Measurements from ENCODE around the gene ANO2. TPM values are rescaled to one million over a fixed set of nuclear protein-coding genes. Genes with fewer than 3 reads are reported as not detected.
"Not testable (repeated sequence)": the region's sequence is repeated elsewhere in the genome, so short reads cannot be mapped to it uniquely, and the experiment has no call there.

Gene ANO2
- polyA plus RNA-seq, 5 donors, result 3.3 to 5.7 (median 5.5) TPM

DNA sequence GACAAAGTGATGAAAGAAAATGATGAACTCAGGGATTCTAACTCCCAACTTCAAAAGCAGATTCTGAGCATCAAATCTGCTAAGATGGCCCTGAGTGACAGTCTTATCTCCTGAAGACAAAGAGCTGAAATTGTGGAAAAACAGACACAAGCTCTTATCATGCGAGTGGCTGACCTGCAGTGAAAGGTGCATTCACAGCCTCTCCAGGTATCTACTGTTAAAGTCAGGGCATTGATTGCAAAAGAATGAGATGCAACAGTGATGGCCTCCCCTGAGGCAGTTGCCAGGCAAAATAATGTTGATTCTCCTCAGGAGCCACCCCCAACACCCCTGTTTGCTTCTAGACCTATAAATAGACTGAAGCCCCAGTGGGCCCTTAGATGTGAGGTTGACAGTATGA lies 126.2 kb downstream of the ANO2 start:
- DNase-seq, result not testable (repeated sequence)

DNA sequence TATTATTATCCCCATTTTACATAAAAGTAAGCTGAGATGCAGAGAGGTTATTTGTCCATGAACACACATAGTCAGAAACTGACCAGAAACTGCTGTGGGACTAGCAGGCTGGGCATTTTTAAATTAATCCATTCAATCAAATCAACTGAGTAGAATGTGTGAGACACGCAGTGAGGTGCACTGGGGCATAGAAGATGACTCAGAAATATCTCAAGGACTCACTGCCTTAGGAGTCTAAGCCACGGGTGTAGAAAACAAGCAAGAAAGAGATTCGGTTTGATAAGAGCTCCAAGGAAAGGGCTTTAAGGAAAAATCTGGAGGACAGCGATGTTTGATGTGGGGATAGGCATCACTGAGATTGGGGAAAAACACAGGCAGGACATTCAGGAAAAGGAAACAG lies 127.8 kb downstream of the ANO2 start:
- no peak for DNase-seq

DNA sequence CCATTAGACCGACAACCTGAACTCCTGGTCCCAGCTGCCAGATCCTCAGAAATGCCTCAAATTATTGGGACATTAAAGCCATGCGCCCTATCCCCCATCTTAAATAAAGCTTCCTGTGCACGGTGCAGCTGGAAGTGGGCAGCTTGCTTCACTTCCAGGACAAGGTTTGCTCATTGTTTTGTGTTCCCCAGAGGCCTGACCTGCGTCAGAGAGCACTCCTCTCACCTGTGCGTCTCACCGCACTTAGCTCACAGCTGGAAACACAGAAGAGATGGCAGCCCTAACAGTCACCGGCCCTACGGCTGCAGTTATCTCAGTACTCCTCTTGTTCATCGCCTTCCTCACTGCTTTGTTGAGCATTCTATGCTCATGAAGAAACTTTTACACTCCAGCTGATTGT lies 135.5 kb downstream of the ANO2 start:
- no peak for DNase-seq

DNA sequence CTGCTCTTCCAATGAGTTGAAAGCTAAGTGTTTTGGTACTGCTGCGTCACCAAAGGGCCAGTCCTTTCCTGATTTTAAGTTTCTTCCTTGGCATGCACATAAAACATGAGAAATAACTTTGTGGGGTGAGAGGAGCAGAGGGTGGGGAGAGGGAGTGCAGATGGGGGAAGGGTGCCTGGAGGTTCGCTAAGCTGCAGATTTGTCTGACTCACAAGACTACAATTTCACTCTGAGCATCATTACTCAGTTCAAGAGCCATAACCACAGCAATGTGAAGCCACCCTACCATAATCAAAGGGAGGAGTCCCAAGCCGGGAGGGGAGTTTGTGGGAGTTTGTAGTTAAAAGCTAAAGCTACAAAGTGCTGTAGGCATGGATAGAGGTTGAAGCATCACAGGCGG lies 136.1 kb downstream of the ANO2 start:
- no peak for DNase-seq

DNA sequence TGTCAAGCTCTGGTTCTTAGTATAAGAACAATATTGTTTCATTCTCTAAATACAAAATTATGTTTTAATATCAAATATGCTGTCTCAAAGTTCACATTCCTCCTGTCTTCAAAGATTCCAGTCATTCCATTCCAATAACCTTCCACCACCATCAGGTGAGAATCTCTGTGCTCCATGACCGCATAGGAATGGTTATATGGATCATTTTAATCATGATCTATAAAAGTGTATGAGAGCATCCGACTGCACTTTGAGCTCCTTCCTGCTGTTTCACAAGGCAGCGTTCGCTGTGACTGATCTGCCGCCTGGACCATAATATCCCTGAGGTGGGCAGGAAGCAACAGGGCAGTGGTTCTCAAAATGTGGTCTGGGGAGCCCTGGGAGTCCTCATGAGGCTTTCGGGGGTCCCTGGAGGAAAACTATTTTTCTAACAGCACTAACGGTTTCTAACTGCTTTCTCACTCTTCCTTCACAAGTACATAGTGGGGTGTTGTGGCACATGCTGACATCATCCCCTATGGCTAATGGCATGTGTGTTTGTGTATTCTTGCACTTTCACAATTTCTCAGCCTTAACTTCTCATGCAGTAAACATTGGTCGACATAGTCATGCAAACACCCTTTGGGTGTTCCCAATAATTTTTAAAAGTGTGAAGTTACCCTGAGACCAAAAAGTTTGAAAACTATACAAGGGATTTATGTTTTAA lies 137.4 kb downstream of the ANO2 start:
- DNase-seq, result no peak

DNA sequence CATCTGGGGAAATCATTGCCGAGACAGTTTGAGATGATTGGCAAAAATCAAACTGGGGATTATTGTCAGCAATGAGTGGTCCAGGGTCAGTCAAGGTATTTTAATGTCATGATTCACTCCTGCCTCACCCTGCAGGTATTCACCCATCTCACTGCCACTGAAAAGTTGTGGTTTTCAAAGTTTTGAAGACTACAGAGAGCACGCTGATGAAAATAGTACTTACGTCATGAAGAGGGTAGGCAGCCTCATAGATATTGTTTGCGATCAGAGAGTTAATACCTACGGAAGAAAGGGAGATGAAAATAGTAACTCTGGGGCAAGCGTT lies 138.0 kb downstream of the ANO2 start:
- no peak for DNase-seq

DNA sequence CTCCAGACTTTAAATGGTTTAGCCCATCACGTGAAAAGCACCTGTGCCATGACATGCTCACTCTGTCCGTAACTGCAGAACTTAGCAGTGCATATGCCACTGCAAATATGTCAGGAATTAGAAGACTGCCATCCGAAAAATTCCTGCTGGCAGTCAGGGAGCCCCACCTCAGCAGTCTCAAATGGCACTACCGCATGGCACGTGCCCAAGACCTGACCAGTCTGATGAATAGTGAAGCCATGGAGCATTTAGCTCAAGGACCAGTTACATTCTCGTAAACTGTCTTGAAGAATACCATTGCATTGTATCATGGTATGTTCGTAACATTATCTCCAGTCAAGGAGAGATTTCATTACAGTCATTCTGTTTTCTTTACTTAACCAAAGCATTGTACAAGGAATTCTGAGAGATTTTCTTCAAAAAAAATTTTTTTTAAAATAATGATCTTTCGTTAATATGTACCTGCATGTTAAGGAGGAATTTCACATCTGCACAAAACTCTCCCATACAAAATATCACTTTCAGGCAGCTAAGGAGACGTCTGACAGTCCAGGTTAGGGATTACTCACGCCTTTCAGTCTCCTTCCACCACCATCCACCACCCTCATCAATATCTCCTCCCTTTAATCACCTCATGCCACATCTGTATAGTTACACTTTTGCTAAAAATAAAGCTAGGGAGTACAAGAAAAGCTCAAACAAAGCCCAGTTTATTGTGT lies 138.5 kb downstream of the ANO2 start:
- DNase-seq, result no peak

DNA sequence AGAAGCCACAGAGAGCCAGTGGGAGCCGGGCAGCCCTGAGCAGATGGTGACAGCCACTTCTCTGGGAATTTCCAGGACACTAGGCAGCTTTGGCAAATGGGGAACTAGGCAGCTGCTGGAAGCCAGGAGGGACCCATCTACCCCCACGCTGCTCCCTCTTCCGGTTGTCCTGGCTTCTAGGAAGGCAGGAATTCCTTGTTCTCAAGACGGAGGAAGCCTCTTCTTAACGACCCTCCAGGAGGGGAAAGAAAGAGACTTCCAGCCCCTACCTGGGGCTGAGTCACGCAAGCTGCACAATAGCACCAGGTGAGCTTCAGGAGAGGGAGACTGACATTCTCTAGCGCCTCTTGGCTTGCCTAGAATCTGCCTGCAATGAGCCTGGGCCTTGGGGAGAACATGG lies 141.5 kb downstream of the ANO2 start:
- no peak for DNase-seq

DNA sequence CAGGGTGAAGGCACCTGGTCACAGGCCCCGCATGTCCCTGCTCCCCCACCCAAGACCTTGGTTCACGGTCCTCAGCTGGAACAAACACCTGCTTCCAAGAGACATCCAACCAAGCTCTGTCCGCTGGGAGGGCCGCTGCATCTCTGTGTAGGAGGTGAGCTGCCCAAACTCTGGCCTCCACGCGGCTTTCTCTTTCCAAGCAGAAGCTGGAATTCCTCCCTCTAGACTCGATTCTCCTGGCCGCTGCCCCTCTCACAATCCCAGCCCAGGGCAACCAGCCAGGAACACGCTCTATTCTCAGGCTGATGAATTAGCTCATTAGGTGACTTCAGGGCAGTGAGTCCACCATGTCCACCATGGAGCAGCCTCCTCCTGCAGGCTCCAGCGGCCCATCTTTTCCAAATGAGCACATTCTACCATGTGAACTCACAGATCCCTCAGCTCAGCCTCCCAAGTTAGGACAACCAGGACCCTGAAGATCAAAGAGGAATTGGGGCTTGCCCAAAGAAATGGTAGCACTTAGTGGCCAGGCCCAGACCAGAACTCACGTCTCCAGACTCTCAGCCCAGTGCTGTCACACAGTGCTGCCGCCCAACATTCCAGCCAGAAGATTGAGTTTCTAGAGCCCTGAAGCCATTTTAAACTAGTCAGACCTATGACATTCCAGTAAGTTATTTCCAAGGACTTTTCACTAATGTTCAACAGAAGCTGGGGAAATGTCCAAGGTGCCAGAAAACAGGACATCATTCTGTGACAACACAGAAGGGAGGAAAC lies 146.6 kb downstream of the ANO2 start:
- DNase-seq, result no peak

DNA sequence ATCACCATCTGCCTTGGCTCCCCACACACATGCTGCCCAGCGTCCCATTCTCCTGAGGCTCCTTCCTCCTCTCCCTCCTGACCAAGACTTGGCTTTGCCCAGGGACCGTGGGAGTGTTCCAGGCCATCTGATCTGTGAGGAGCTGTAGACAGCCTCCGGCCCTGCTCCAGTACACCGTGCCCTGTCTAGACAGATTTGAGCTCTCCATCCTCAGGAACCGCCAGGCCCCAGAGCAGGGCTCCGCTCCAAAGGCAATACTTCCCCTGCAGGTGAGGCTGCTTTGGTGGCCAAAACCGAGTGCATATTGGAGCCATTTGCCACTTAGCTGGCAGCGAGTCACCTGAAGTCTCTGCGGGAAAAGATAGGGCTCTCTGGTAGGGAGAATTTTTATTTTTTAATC lies 147.4 kb downstream of the ANO2 start:
- DNase-seq, result no peak

DNA sequence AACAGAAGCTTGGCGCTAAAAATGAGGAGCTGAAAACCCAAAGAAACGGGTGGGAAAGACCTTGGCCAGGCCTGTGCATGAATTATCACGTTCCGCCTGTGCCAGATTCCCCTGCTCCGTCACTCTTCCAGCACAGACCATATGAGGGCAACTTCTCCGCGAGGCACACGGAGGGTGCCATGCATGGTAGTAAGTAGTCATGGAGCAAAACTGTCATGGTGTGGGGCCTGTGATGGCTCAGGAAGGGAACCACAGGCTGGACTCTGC lies 148.2 kb downstream of the ANO2 start:
- no peak for DNase-seq

DNA sequence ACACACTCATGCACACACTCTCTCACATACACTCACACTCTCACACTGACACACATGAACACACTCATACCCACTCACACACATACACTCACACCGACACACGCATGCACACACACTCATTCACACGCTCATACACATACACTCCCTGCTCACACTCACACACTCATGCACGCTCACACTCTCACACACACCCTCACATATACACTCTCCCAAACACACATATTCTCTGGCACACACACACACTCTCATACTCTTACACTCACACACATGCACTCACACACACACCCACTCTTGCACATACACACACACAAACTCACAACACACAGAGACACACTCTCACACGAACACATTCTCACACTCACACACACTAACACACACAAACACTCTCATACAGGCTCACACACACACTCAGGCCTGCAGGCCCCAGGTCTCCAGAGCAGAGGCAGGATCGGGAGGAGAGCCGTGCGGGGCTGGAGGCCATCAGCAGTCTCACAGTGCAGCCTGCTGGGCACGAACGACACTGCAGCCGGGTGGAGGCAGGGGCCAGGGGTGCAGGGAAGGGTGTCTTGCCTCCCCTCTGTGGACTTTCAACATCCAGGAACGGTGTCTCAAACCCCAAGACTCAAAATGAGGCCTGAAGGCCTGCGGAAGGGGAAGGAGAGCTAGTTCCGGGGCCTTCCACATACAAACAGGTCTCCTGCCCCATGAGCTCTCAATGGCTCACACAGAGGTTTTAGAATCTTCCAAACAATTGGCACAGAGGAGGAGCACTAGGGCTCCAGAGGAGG lies 148.7 kb downstream of the ANO2 start:
- peak; percentile 36 to 46 for DNase-seq

DNA sequence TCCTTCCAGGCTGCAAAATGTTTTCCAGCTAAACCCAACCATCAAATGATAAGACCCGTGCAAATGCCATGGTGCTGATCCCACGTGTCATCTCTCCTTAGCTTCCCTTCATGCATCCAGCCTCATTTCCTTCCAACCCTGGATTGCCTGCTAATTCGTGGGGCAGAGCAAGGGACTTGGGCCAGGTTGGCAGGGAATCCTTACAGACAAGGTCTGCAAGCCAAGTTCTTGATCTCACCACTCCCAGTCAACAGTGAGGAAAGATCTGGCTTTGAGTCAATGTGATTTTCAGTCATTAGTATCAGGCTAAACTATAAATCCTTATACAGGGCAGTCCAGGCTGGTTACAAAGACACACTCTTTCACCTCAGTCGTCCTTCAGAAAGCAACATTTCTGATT lies 150.9 kb downstream of the ANO2 start:
- DNase-seq, result no peak

DNA sequence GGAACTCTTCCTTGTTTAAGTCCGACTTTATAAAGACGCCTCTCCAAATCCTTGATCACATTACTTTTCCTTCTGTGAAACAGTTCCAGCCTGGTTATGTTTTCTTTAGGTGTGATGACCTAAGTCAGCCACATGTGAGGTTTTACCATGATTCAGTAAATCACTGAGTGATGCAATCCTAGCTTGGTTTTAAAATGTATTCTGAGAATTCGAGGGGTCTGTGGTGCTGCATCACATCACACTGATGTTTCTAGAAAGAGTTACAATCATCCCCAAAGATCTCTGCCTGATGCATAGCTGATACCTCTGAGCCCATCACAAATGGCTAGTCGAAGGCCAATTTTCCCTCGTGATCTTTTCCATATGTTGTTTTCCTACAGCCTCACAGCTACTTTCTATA lies 152.7 kb downstream of the ANO2 start:
- no peak for DNase-seq

DNA sequence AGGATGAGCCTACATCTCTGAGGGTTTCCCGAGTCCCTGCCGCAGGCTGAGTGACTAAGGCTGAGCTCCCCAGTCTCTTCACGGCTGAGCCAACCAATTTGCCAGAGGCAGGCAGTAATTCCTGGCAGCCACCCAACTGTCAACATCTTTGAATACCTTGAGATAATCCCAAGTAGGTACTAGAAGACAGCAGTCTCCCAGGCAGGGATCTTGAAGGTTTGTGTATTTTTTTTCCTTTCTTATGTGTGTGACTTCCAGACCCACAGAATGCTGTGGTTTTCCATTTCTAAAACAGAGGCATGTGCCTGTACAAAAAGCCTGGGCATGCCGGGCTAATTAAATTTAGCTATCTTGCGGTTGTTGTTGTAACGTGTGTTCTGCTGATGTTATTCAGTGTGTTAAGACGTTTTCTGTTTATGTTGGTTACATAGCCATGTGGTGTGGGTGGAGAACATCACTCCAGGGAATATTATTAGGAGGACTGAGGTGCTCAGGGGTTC lies 155.5 kb downstream of the ANO2 start:
- DNase-seq, result no peak

DNA sequence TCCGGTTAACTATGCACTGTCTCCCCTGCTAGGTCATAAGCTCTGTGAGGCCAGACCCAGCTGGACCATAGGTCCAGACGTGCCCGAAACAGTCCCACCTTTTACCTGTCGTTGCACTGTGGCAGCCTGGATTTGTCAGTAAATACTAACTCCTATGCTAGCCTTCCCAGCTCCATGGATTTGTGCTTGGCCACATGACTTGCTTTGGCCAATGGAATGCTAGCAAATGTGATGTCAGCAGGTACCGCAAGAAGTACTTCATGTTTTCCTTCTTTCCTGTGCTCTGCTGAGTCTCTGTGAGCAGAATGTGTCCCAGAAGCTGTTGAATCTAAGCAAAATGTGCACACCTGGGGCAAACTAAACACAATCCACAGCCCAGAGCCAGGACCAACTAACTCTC lies 157.2 kb downstream of the ANO2 start:
- DNase-seq, result no peak

DNA sequence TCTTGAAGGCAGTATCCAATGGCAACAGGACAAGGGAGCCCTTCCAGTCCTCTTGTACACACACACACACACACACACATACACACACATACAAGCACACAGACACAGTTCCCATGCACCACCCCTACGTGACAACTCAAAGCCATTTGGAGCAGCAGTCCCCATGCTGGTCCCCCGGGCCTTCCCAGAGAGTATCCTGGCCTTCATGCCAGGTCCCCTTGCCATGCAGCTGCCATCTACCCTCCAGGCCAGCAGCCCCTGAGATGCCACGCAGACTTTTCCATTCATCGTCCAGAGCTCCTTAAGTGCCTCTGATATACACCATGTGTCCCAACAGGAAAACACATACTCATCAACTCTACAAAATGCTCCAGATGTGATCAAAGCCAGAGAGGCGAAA lies 159.5 kb downstream of the ANO2 start:
- DNase-seq, result no peak

DNA sequence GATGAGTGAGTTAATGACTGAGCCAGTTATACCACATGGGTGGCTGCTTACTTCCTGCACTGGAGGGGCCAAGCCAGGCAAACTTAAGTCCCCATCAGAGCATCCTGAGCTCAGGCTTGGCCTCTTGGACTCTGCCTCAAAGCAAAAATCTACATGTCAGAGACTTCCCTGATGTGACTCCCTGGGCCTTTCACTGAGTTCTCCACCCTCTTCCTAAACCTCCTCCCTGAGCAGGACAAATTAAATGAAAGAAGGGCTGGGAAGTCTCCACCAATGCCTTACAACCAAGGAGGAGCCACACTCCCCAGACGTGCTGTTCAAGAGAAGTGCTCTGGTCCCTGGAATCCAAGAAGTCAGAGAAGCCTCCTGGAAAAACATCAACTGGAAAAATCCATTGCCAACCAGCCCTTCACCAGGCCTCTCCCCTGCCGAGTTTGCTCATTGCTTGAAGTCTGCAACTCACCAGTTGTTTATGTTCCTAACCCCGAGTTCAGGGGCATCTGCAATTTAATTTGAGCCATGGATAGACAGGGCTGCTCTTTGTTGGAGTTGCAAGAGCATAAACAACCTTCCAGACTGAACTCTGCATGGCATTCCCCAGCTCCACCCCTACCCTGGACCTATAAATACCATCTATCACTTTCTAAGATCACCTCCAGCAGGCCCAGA lies 160.5 kb downstream of the ANO2 start:
- no peak for DNase-seq

DNA sequence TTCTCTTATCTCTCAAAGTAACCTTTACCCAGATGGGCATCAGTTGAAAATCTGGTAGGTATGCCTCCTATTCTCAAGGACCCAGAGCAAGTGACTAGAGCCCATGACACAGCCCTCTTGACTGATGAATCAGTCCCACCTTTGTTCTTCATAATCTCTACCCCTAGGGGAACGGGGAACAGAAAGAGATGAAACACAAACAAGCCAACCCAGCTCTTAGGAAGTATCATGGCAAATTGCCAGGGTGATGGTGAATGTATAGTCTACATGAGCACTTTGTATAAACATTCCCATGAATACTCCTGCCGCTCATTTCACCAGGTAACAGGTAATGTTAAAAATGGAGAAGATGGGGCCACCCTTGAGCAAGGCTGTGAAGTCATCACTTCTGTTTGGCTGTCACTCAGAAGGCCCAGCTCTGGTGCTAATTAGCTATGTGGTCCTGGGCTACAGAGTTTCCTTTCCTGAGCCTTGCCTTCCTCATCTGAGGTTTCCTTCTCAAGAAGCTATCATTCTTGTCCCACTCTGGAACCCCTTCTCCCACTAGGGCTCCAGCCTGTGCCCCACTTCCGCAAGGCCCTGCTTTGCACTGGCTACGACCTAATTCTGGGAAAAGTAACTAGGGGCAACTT lies 161.7 kb downstream of the ANO2 start:
- no peak for DNase-seq

DNA sequence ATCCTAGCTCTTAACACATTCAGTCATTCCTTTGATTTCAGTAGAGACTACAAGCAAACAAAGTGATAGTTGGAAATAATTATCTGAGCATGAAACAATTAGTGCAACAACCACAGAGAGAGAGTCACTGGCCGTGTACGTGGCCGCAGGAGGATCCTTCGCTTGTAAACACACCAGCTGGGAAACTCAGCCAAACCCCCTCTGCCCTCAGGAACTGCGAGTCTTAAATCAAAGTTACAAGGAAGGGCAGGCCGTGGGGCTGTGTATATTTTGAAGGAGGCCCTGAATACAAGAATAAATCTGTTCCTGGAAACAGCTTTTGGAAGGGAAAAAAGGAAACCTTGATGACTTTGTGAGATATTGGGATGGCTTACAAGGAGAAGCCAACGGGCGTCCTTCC lies 164.5 kb downstream of the ANO2 start:
- DNase-seq, result no peak

DNA sequence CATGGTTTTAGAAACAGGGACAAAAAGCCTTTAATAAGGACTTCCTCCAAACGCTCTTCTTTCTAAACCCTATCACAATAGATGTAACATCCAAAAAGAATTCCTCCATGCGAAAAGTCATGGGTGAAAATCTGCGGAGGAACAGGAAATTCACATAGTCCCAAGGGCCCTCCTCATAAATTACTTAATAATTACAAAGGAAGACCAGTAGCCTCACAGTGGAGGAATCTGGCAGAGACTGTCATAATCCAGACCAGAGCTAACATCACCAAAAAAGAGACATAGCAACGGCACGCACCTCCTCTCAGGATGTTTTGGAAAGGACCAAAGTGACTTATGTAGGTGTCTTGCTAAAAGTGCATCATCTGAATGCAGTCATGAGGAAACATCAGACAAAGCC lies 165.7 kb downstream of the ANO2 start:
- no peak for DNase-seq
